ENCODE measurements around the gene BEST3. TPM values are rescaled to one million over a fixed set of nuclear protein-coding genes. Genes with fewer than 3 reads are reported as not detected.

The BEST3 gene
- total RNA-seq: not detected in 2 replicates

DNA sequence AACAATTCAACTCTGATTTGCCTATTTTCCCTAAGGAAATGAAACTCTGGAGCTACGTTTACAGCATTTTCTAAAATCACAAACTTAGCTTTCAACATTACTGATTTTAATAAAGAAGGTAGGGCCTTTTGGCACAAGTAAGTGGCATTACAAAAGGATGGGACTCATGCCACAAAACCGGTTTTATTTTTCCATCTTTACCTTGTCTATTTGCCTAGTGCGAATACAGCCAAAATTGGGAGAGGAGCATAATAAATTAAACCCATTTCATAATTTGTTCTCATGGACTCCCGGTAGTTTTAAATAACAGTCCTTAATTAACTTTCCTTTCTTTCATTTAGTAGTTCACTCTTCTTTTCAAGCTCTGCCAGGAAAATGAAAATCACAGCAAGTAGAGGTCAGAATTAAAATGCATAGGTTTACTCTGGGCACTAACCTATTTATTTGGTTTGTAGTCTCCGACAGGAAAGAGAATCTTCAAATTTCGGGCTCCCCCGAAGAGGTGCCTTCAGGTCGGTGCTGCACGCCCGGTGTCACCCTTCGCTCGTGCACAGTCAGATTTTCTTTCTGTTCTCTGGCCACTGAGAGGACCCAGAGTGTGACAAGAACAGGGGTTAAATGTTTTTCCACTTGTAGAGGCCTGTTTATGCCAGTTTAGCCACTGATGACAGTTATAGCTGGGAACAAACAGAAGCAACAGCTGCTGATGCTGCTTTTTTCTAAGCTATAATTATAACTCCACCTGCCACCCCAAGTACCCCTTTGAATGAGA lies at the start of gene BEST3:
Gene BEST3 (minus strand): TSS at position 535 of the 772 bp plus-strand sequence. CDS start 1,505 bp downstream, outside the sequence.
- no peak for TF ChIP-seq CTCF (IDR thresholded peaks at IDR 0.05)
- DNase-seq (no peak), ATAC-seq (ENCODE audit: low read depth) (no peak)
- POLR2A ChIA-PET: no interaction called here
- Mint-ChIP-seq H3K27ac (no peak within 1 kb of the TSS), H3K4me3 (peak within 1 kb of the TSS; percentile 0), H3K9me3 (no peaks in the 10 kb centered on the region), H3K27me3 (peaks cover 3% of the 10 kb centered on the region), H3K4me1 (no peaks in the 10 kb centered on the region), H3K36me3 (ENCODE audit: low read depth) (no peaks in the 10 kb centered on the region)
- intact Hi-C loops (cut with micrococcal nuclease): no loop called here
- CTCF ChIA-PET: no interaction called here

DNA sequence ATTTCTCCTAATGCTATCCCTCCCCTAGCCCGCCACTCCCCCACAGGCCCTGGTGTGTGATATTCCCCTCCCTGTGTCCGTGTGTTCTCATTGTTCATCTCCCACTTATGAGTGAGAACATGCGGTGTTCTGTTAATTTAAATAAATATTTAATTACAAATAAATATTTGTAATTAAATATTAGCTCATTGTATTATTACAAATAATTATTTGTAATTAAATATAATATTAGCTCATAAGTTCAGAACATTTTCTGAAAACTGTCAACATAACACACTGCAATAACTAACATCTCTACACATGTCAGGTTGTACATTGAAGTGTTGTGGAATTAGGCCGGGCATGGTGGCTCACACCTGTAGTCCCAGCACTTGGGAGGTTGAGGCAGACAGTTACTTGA lies 45.0 kb upstream of the BEST3 start:
- DNase-seq (no peak), ATAC-seq (ENCODE audit: low read depth) (no peak)
- Mint-ChIP-seq H3K27ac (no peak overlapping the region), H3K4me3 (no peak overlapping the region), H3K27me3 (no peaks in the 10 kb centered on the region), H3K4me1 (peaks cover 16% of the 10 kb centered on the region), H3K9me3 (no peaks in the 10 kb centered on the region), H3K36me3 (ENCODE audit: low read depth) (no peaks in the 10 kb centered on the region)
- ChIA-PET POLR2A (no interaction called here), CTCF (no interaction called here)
- TF ChIP-seq CTCF (IDR thresholded peaks at IDR 0.05): no peak
- intact Hi-C loops (cut with micrococcal nuclease): no loop called here

DNA sequence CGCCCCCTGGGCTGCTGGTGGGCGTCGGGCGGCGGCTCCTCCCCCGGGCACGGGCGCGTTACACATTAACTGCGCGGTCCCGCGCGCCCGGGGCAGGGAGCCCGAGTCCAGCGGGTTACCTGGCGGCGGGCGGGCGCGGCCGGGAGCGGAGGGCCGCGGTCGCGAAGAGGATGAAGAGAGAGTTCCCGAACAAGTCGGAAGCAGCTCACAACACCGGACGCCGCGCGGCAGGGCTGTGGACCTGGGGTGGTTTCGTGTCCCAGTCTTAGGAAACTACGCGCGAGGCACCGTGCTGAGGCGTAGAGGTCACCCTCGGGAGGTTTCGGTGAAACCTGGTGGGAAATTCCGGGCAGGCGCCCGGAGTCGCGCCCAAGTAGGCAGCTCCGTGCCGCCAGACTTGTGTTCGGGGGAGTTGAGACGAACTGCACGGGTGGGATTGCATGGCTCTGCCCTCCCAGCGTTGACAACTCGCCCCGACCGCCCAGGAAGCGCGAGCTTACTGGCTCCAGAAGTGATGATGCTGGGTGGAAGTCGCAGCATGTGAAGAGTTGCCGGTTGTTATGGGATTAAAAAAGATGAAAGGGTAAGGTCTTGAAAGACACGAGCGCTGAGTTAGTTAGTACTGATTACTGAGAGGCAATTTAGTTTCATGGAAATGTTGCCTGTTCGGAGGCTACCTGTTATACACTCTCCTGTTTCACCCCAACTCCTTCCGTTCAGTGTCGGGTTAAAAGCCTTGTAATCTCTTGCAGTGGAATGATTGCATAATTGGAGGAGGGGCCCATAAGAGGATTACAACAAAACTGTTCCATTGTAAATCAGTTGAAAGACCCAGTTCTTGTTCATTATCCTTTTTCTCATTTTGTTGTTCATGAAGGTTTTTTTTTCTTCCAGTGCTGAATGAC lies 40.4 kb upstream of the BEST3 start:
- TF ChIP-seq CTCF (IDR thresholded peaks at IDR 0.05): no peak
- intact Hi-C loops (cut with micrococcal nuclease): loop anchor here (1.0 to 5.0 kb wide), 8 partner anchors 154 to 1924 kb away; partner anchors contain the start of genes CCT2, CNOT2, CPM and CPSF6
- no peaks in the 10 kb centered on the region for H3K27me3 Mint-ChIP-seq
- peaks cover 19% of the 10 kb centered on the region for H3K4me1 Mint-ChIP-seq
- H3K4me3 Mint-ChIP-seq: peak overlapping the region; percentile 82
- DNase-seq: peak; percentile 65
- H3K9me3 Mint-ChIP-seq: no peaks in the 10 kb centered on the region
- peak; percentile 25 for ATAC-seq (ENCODE audit: low read depth)
- H3K27ac Mint-ChIP-seq: peak overlapping the region; percentile 72
- ChIA-PET CTCF (no interaction called here), POLR2A (interaction anchor here (0.7 to 1.0 kb wide), 3 partner anchors 8 to 409 kb away, joined by 3 read pairs; no protein-coding TSS in a partner anchor)
- H3K36me3 Mint-ChIP-seq (ENCODE audit: low read depth): no peaks in the 10 kb centered on the region

- peak within 1 kb of the TSS; percentile 73 for H3K27ac Mint-ChIP-seq
- no peak for TF ChIP-seq CTCF (IDR thresholded peaks at IDR 0.05)
Observed at GRCh38 chr12:69738351-69739286, 39.5 kb upstream of the BEST3 start, which contains the start of gene RAB3IP. TSS of gene RAB3IP (plus strand) at chr12:69738860. CDS start at chr12:69755409, 16,549 bp downstream.

More at GRCh38 chr12:69738351-69739286, 39.5 kb upstream of the BEST3 start, which contains the start of gene RAB3IP:
- CTCF ChIA-PET: no interaction called here
- Mint-ChIP-seq H3K4me3 (peak within 1 kb of the TSS; percentile 85), H3K36me3 (ENCODE audit: low read depth) (no peaks in the 10 kb centered on the region), H3K27me3 (peaks cover 4% of the 10 kb centered on the region), H3K4me1 (peaks cover 19% of the 10 kb centered on the region), H3K9me3 (no peaks in the 10 kb centered on the region)
- DNase-seq (peak; percentile 93), ATAC-seq (ENCODE audit: low read depth) (peak; percentile 90)
- intact Hi-C loops (cut with micrococcal nuclease): loop anchor here (1.0 to 5.0 kb wide), 10 partner anchors 153 to 1925 kb away; partner anchors contain the start of genes CCT2, CNOT2, CPM and CPSF6
- POLR2A ChIA-PET: interaction anchor here (1.0 kb wide), 1 partner anchor 9 kb away, joined by 3 read pairs; no protein-coding TSS in a partner anchor
